GM12878 (cell line): ENCODE results near the gene SNX21. TPM values are rescaled to one million over a fixed set of nuclear protein-coding genes. Genes with fewer than 3 reads are reported as not detected.

ENCODE experiments used
- BCL11A ChIP-seq: IDR thresholded peaks from 2 replicates; pipeline ENCODE4 v1.6.1; 2011; ENCODE audit warnings: low read depth, low read length
- BHLHE40 ChIP-seq, 2 experiments: fragments of 450-650 bp in 1 of 2; IDR thresholded peaks; 2 replicates each; pipeline ENCODE4 v1.6.1; 2011 to 2017; ENCODE audit warnings: low read depth in 2 of 2, borderline replicate concordance in 1 of 2, improper control_type of control experiment in 1 of 2, low read length in 1 of 2, mild to moderate bottlenecking in 1 of 2
- BMI1 ChIP-seq: fragments of 450-650 bp; IDR thresholded peaks from 2 replicates; pipeline ENCODE4 v1.6.1; 2016; ENCODE audit warnings: mild to moderate bottlenecking, moderate library complexity, borderline replicate concordance
- CREM ChIP-seq: IDR thresholded peaks from 2 replicates; pipeline ENCODE4 v1.6.1; 2014; ENCODE audit warnings: antibody characterized with exemption, low read depth
- HCFC1 ChIP-seq: fragments of 150-350 bp; IDR thresholded peaks from 2 replicates; pipeline ENCODE4 v1.6.1; 2014; ENCODE audit warnings: low read length
- IKZF2 ChIP-seq, 2 experiments: fragments of 450-650 bp; IDR thresholded peaks; 2 replicates each; pipeline ENCODE4 v1.6.1; 2017; ENCODE audit warnings: mild to moderate bottlenecking in 2 of 2, moderate library complexity in 2 of 2
- MEF2A ChIP-seq: IDR thresholded peaks from 2 replicates; pipeline ENCODE4 v1.6.1; 2011; ENCODE audit warnings: low read depth, mild to moderate bottlenecking, low read length, moderate library complexity; ENCODE audit not compliant: insufficient read depth
- NRF1 ChIP-seq: conservative IDR thresholded peaks from 2 replicates; pipeline ENCODE4 v1.6.1; 2011; ENCODE audit warnings: mild to moderate bottlenecking, low read depth, low read length, improper control_type of control experiment
- POLR2AphosphoS2 ChIP-seq: IDR thresholded peaks from 2 replicates; pipeline ENCODE4 v1.6.1; 2011; ENCODE audit warnings: low read depth, mild to moderate bottlenecking, low read length, improper control_type of control experiment, moderate library complexity
- SMAD1 ChIP-seq: fragments of 450-650 bp; IDR thresholded peaks from 2 replicates; pipeline ENCODE4 v1.6.1; 2018; ENCODE audit warnings: mild to moderate bottlenecking, low read depth; ENCODE audit not compliant: partially characterized antibody
- SRF ChIP-seq, 2 experiments: IDR thresholded peaks; 2 replicates each; pipeline ENCODE4 v1.6.1; 2011; ENCODE audit warnings: low read depth in 2 of 2, low read length in 2 of 2, mild to moderate bottlenecking in 1 of 2, moderate library complexity in 1 of 2
- TAF1 ChIP-seq: IDR thresholded peaks from 2 replicates; pipeline ENCODE4 v1.6.1; 2011; ENCODE audit warnings: mild to moderate bottlenecking, low read depth, low read length, borderline replicate concordance
- WRNIP1 ChIP-seq: IDR thresholded peaks from 2 replicates; pipeline ENCODE4 v1.6.1; 2011; ENCODE audit warnings: low read depth, low read length, improper control_type of control experiment, borderline replicate concordance
- ZNF207 ChIP-seq: fragments of 450-650 bp; IDR thresholded peaks from 2 replicates; pipeline ENCODE4 v1.6.1; 2014; ENCODE audit warnings: antibody characterized with exemption, mild to moderate bottlenecking, borderline replicate concordance
- ZNF24 ChIP-seq: fragments of 450-650 bp; IDR thresholded peaks from 2 replicates; pipeline ENCODE4 v1.6.1; 2017; ENCODE audit warnings: antibody characterized with exemption, mild to moderate bottlenecking
- ZNF384 ChIP-seq: IDR thresholded peaks from 2 replicates; pipeline ENCODE4 v1.6.1; 2012; ENCODE audit warnings: low read depth, mild to moderate bottlenecking, low read length, improper control_type of control experiment, borderline replicate concordance
- ZZZ3 ChIP-seq: IDR thresholded peaks from 2 replicates; pipeline ENCODE4 v1.6.1; 2011; ENCODE audit warnings: low read depth; ENCODE audit not compliant: control insufficient read depth, insufficient read length
- polyA plus RNA-seq, 11 experiments: library from polyadenylated mRNA; depleted of rRNA in 4 of 11; unstranded in 6 of 11; stranded (reverse) in 5 of 11; fragments of >200 nt; fragmentation: Nextera tagmentation in 4 of 11; fragmentation: Illumina TruSeq in 1 of 11; extraction: Ambion mirVana in 4 of 11; extraction: Trizol in 1 of 11; gene quantifications; 1 replicate in 1 of 11; 2 replicates in 10 of 11; pipeline versions ENCODE4 v1.2.1 to v1.2.3, GENCODE V29; 2011 to 2016; ENCODE audit warnings: inconsistent platforms in 2 of 11, missing spikeins in 2 of 11, low read depth in 1 of 11
- total RNA-seq, 4 experiments: library from RNA; depleted of rRNA in 3 of 4; stranded (reverse); fragments of >200 nt in 3 of 4; fragmentation: Illumina TruSeq in 1 of 4; extraction: Trizol in 1 of 4; gene quantifications; 2 replicates each; pipeline versions ENCODE4 v1.2.1 to v1.2.3, GENCODE V29; 2013 to 2021
- TF ChIP-seq, protein P1 (sequence below): fragments of 450-650 bp; IDR thresholded peaks from 2 replicates; pipeline ENCODE4 v1.6.1; 2016; ENCODE audit warnings: mild to moderate bottlenecking
- TF ChIP-seq, protein P2 (sequence below): fragments of 450-650 bp; IDR thresholded peaks from 2 replicates; pipeline ENCODE4 v1.6.1; 2017; ENCODE audit warnings: borderline replicate concordance
- TF ChIP-seq, protein P3 (sequence below): IDR thresholded peaks from 2 replicates; pipeline ENCODE4 v1.6.1; 2011; ENCODE audit warnings: borderline replicate concordance, low read depth, mild to moderate bottlenecking, moderate library complexity, mixed read lengths, low read length; ENCODE audit not compliant: insufficient read depth; ENCODE audit errors: extremely low read length
- TF ChIP-seq, protein P4 (sequence below): fragments of 450-650 bp; IDR thresholded peaks from 2 replicates; pipeline ENCODE4 v1.6.1; 2016; ENCODE audit warnings: mild to moderate bottlenecking, moderate library complexity, borderline replicate concordance

Gene SNX21
- total and polyA plus RNA-seq, 10 of the 15 experiments (the other 5 are each of a cell fraction or from before 2014, with no cell fraction given), result 0.10 to 1.4 (median 0.57) TPM

DNA sequence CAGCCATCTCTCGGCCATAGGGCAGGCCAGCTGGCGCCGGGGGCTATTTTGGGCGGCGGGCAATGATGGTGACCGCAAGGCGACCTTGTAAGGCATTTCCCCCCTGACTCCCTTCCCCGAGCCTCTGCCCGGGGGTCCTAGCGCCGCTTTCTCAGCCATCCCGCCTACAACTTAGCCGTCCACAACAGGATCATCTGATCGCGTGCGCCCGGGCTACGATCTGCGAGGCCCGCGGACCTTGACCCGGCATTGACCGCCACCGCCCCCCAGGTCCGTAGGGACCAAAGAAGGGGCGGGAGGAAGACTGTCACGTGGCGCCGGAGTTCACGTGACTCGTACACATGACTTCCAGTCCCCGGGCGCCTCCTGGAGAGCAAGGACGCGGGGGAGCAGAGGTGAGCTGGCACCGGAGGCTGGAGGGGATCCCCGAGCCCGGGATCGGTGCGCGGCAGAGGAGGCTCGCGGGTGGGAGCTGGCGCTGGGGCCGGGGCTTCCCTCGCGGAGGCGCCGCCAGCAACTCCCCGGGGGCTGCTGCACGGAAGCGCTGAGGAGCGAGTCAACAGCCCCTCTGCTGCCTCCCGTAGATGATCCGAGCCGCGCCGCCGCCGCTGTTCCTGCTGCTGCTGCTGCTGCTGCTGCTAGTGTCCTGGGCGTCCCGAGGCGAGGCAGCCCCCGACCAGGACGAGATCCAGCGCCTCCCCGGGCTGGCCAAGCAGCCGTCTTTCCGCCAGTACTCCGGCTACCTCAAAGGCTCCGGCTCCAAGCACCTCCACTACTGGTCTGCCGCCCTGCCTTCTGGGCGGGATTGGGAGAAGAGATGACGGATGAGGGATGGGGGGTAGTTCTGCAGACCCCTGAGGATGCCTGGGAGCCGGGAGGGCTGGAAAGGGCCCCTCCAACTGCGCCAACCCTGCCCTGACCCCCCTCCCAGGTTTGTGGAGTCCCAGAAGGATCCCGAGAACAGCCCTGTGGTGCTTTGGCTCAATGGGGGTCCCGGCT lies 57.7 kb downstream of the SNX21 start, which contains the start of the genes CTSA and NEURL2 (continued):
- TF ChIP-seq, protein P1, sequence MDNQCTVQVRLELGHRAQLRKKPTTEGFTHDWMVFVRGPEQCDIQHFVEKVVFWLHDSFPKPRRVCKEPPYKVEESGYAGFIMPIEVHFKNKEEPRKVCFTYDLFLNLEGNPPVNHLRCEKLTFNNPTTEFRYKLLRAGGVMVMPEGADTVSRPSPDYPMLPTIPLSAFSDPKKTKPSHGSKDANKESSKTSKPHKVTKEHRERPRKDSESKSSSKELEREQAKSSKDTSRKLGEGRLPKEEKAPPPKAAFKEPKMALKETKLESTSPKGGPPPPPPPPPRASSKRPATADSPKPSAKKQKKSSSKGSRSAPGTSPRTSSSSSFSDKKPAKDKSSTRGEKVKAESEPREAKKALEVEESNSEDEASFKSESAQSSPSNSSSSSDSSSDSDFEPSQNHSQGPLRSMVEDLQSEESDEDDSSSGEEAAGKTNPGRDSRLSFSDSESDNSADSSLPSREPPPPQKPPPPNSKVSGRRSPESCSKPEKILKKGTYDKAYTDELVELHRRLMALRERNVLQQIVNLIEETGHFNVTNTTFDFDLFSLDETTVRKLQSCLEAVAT, result peak; percentile 89
- TF ChIP-seq POLR2AphosphoS2 (peak; percentile 35; the same call in 1 of the 2 replicates), NRF1 (no peak), BCL11A (peak; percentile 61), ZNF384 (no peak), ZZZ3 (no peak), MEF2A (peak; percentile 78), BMI1 (no peak), BHLHE40 (IDR thresholded peaks at IDR 0.05; ENCODE audit: borderline replicate concordance in 1 of 2, low read depth in 2 of 2, low read length in 1 of 2) (peak; percentile 91 to 98), WRNIP1 (no peak), ZNF24 (peak; percentile 53; the same call in 1 of the 2 replicates), SMAD1 (no peak), IKZF2 (IDR thresholded peaks at IDR 0.05) (peak in 1 of 2 experiments; percentile 43; a peak in 1 of 4 replicates), ZNF207 (peak; percentile 98), SRF (IDR thresholded peaks at IDR 0.05; ENCODE audit: low read depth in 2 of 2, low read length in 2 of 2) (peak; percentile 89 to 93), TAF1 (peak; percentile 74; the same call in 1 of the 2 replicates), HCFC1 (peak; percentile 67), CREM (peak; percentile 61)
- TF ChIP-seq, protein P2, sequence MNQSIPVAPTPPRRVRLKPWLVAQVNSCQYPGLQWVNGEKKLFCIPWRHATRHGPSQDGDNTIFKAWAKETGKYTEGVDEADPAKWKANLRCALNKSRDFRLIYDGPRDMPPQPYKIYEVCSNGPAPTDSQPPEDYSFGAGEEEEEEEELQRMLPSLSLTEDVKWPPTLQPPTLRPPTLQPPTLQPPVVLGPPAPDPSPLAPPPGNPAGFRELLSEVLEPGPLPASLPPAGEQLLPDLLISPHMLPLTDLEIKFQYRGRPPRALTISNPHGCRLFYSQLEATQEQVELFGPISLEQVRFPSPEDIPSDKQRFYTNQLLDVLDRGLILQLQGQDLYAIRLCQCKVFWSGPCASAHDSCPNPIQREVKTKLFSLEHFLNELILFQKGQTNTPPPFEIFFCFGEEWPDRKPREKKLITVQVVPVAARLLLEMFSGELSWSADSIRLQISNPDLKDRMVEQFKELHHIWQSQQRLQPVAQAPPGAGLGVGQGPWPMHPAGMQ, result no peak
- TF ChIP-seq, protein P3, sequence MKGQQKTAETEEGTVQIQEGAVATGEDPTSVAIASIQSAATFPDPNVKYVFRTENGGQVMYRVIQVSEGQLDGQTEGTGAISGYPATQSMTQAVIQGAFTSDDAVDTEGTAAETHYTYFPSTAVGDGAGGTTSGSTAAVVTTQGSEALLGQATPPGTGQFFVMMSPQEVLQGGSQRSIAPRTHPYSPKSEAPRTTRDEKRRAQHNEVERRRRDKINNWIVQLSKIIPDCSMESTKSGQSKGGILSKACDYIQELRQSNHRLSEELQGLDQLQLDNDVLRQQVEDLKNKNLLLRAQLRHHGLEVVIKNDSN, result peak; percentile 99
- TF ChIP-seq, protein P4, sequence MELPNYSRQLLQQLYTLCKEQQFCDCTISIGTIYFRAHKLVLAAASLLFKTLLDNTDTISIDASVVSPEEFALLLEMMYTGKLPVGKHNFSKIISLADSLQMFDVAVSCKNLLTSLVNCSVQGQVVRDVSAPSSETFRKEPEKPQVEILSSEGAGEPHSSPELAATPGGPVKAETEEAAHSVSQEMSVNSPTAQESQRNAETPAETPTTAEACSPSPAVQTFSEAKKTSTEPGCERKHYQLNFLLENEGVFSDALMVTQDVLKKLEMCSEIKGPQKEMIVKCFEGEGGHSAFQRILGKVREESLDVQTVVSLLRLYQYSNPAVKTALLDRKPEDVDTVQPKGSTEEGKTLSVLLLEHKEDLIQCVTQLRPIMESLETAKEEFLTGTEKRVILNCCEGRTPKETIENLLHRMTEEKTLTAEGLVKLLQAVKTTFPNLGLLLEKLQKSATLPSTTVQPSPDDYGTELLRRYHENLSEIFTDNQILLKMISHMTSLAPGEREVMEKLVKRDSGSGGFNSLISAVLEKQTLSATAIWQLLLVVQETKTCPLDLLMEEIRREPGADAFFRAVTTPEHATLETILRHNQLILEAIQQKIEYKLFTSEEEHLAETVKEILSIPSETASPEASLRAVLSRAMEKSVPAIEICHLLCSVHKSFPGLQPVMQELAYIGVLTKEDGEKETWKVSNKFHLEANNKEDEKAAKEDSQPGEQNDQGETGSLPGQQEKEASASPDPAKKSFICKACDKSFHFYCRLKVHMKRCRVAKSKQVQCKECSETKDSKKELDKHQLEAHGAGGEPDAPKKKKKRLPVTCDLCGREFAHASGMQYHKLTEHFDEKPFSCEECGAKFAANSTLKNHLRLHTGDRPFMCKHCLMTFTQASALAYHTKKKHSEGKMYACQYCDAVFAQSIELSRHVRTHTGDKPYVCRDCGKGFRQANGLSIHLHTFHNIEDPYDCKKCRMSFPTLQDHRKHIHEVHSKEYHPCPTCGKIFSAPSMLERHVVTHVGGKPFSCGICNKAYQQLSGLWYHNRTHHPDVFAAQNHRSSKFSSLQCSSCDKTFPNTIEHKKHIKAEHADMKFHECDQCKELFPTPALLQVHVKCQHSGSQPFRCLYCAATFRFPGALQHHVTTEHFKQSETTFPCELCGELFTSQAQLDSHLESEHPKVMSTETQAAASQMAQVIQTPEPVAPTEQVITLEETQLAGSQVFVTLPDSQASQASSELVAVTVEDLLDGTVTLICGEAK, result no peak; the same call in 1 of the 2 replicates
